Uterus (tissue), 2 donors: ENCODE data around the gene ASAP2.

Experiments
- CTCF ChIP-seq, 4 experiments: fragments of 200-600 bp in 2 of 4; fragments of 450-650 bp in 2 of 4; sonication (generic) in 2 of 4; IDR thresholded peaks; one replicate each; pipeline ENCODE4 v1.5.1; 2016 to 2019; ENCODE audit warnings: antibody characterized with exemption in 4 of 4, mild to moderate bottlenecking in 2 of 4, moderate library complexity in 1 of 4
- POLR2A ChIP-seq, 2 donors: fragments of 450-650 bp; IDR thresholded peaks; one replicate each; pipeline ENCODE4 v1.6.1; 2016; ENCODE audit warnings: antibody characterized with exemption in 2 of 2, mild to moderate bottlenecking in 1 of 2, moderate library complexity in 1 of 2

- TF ChIP-seq CTCF (IDR thresholded peaks at IDR 0.05) (no peak), POLR2A (IDR thresholded peaks at IDR 0.05) (no peak)
These were observed 100.9 kb downstream of the ASAP2 start for GRCh38 chr2:9307535-9307934.
